Ovary (tissue), 3 donors: ENCODE data around the gene AIFM3.

Source experiments
- CTCF ChIP-seq, 3 donors: fragments of 450-650 bp in 2 of 3; fragments of 200-600 bp in 1 of 3; IDR thresholded peaks; one replicate each; pipeline versions ENCODE4 v1.5.1 to v1.8.0; 2016 to 2022; ENCODE audit warnings: antibody characterized with exemption in 3 of 3, mild to moderate bottlenecking in 1 of 3
- EP300 ChIP-seq: sonication (generic); formaldehyde crosslinking; IDR thresholded peaks from one replicate; pipeline ENCODE4 v1.6.1; 2017; ENCODE audit warnings: antibody characterized with exemption
- POLR2A ChIP-seq: fragments of 450-650 bp; IDR thresholded peaks from one replicate; pipeline ENCODE4 v1.6.1; 2017; ENCODE audit warnings: antibody characterized with exemption, mild to moderate bottlenecking, moderate library complexity
- donor health status: DM: no; HTN: no; CAD: no.

- no peak for TF ChIP-seq CTCF (IDR thresholded peaks at IDR 0.05)
- no peak for TF ChIP-seq POLR2A
- TF ChIP-seq EP300: no peak
Measured at GRCh38 chr22:20996598-20997535, 29.8 kb downstream of the AIFM3 start.
